PC-9 (cell line): Measurements from ENCODE around the gene C11orf86. TPM values are rescaled to one million over a fixed set of nuclear protein-coding genes. Genes with fewer than 3 reads are reported as not detected.

Source experiments
- BruUV-seq: library from RNA; stranded (reverse); fragments of 400-500 nt; replicated peaks from 2 replicates; lab custom pipeline; 2021; lab: Mats Ljungman, UMichigan
- CTCF ChIA-PET: fragments of 300-600 bp; sonication (Branson Sonifier 250); formaldehyde crosslinking; loops from one replicate; lab custom pipeline; 2022; ENCODE audit warnings: antibody characterized with exemption; lab: Charles Lee
- POLR2A ChIA-PET: fragments of 300-600 bp; sonication (Branson Sonifier 250); formaldehyde crosslinking; loops from one replicate; lab custom pipeline; 2022; ENCODE audit warnings: antibody characterized with exemption; ENCODE audit not compliant: unreplicated experiment; lab: Charles Lee
- DNase-seq, 2 experiments: peaks; one replicate each; pipeline versions ENCODE4 v3.0.0 to v3.0.0-alpha.2; 2015 to 2022; ENCODE audit warnings: mixed read lengths in 1 of 2
- H2AFZ ChIP-seq: fragments of 200-600 bp; sonication (generic); 2 replicates; pipeline ENCODE4 v1.8.1; 2017; ENCODE audit warnings: antibody characterized with exemption
- H3F3A ChIP-seq: fragments of 200-600 bp; sonication (generic); 2 replicates; pipeline ENCODE4 v1.8.1; 2017; ENCODE audit warnings: antibody characterized with exemption, mild to moderate bottlenecking, low read depth; ENCODE audit not compliant: insufficient read depth
- H3K27ac ChIP-seq: fragments of 200-600 bp; sonication (generic); 2 replicates; pipeline ENCODE4 v1.6.1; 2016; ENCODE audit warnings: mixed run types
- H3K27me3 ChIP-seq: fragments of 200-600 bp; sonication (generic); 2 replicates; pipeline ENCODE4 v1.6.1; 2016; ENCODE audit warnings: low read depth, mixed run types; ENCODE audit not compliant: insufficient read depth
- H3K36me3 ChIP-seq: fragments of 200-600 bp; sonication (generic); 2 replicates; pipeline ENCODE4 v1.6.1; 2016; ENCODE audit warnings: low read depth, mixed run types
- H3K4me1 ChIP-seq: fragments of 200-600 bp; sonication (generic); replicated peaks from 2 replicates; pipeline ENCODE4 v1.6.1; 2016; ENCODE audit warnings: mixed run types; ENCODE audit not compliant: insufficient read depth
- H3K4me2 ChIP-seq: fragments of 200-600 bp; sonication (generic); 2 replicates; pipeline ENCODE4 v1.6.1; 2017; ENCODE audit warnings: mixed run types
- H3K4me3 ChIP-seq: fragments of 200-600 bp; sonication (generic); 2 replicates; pipeline ENCODE4 v1.6.1; 2016; ENCODE audit warnings: mixed run types
- H3K79me2 ChIP-seq: fragments of 200-600 bp; sonication (generic); 2 replicates; pipeline ENCODE4 v1.6.1; 2017; ENCODE audit warnings: low read depth, mixed run types
- H3K9me2 ChIP-seq: fragments of 200-600 bp; sonication (generic); 2 replicates; pipeline ENCODE4 v1.8.1; 2017; ENCODE audit warnings: mild to moderate bottlenecking; ENCODE audit not compliant: insufficient read depth
- H3K9me3 ChIP-seq: fragments of 200-600 bp; sonication (generic); 2 replicates; pipeline ENCODE4 v1.8.1; 2016; ENCODE audit warnings: low read depth; ENCODE audit not compliant: insufficient read depth
- H4K20me1 ChIP-seq: fragments of 200-600 bp; sonication (generic); 2 replicates; pipeline ENCODE4 v1.8.1; 2017; ENCODE audit not compliant: insufficient read depth
- EZH2 ChIP-seq: fragments of 200-600 bp; sonication (generic); IDR thresholded peaks from 2 replicates; pipeline ENCODE4 v1.8.0; 2017; ENCODE audit warnings: antibody characterized with exemption, low read depth
- intact Hi-C: fragments of 100-400 bp; cut with micrococcal nuclease; formaldehyde crosslinking; loops from one replicate; pipeline ENCODE4 v1.10.0; 2022; ENCODE audit not compliant: unreplicated experiment
- total RNA-seq: library from RNA; stranded (reverse); gene quantifications from 2 replicates; pipeline ENCODE4 v1.2.3, GENCODE V29; 2021
- TF ChIP-seq, protein P1 (sequence below): fragments of 200-600 bp; sonication (generic); conservative IDR thresholded peaks from 2 replicates; pipeline ENCODE4 v1.6.1; 2017; ENCODE audit warnings: mixed run types, antibody characterized with exemption, mild to moderate bottlenecking, moderate library complexity

Gene C11orf86
- total RNA-seq, 1 experiment from 2014 or later: not detected

DNA sequence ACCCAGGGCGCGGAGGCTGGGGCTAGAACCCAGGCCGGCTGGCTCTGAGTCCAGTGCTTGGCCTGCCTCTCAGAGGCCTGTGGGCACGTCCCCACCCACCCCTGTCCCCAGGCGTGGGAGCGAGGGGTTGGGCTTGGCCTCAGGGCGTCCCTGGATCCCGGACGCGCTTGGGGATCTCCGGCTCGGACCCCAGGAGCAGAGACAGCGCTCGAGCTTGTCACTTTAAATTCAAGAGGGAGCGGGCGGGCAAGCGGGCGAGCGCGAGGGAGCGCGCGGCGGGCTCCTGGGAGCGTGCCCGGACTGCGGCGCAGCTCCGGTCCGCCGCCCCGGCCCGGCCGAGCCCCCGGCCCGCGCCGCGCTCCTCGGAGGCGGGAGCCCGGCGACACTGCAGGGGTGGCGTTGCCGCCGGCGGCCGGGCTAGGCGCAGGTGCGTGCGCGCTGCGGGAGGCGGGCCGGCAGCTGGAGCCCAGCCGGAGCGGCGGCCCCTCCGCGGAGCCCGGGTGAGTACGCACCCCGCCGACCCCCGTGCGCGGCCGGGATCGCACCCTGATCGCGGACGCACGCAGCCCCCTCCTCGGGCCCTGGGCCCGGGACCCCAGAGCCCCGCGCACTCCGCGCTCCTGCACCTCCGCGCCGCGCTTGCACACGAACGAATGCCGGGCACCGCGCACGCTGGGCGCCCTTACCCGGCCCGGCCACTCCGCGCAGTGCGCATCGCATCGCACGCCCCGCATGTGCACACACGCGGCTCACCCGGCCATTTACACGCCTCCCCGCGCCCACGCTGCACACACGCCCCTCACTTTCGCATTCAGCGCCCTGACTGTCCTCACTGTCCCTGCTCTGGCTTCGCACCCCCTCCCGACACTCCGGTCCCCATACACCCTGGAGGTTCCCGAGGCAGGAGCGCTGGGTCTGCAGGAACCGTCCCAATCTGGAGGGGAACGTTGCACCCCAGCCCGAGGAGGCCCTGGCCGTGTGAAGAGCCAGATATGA, 48.2 kb downstream of the C11orf86 start, which contains the start of gene SYT12:
TSS of gene SYT12 (plus strand) at position 174 of the 996 bp plus-strand sequence. CDS start 7,011 bp downstream, outside the sequence.
- peaks cover 50% of the 10 kb centered on the region for H3K4me1 ChIP-seq
- no peaks in the 10 kb centered on the region for H3K36me3 ChIP-seq
- H3K4me2 ChIP-seq: peak within 1 kb of the TSS; percentile 83
- peak in 1 of 2 experiments; percentile 52 for DNase-seq
- intact Hi-C loops: loop anchor here (1.0 to 2.0 kb wide), 2 partner anchors 32 to 176 kb away; no protein-coding TSS in a partner anchor
- peaks cover 5% of the 10 kb centered on the region; the same call in 1 of the 2 replicates for H3K79me2 ChIP-seq
- H3K4me3 ChIP-seq: peak within 1 kb of the TSS; percentile 80
- H3K9me3 ChIP-seq: no peaks in the 10 kb centered on the region
- TF ChIP-seq, protein P1, sequence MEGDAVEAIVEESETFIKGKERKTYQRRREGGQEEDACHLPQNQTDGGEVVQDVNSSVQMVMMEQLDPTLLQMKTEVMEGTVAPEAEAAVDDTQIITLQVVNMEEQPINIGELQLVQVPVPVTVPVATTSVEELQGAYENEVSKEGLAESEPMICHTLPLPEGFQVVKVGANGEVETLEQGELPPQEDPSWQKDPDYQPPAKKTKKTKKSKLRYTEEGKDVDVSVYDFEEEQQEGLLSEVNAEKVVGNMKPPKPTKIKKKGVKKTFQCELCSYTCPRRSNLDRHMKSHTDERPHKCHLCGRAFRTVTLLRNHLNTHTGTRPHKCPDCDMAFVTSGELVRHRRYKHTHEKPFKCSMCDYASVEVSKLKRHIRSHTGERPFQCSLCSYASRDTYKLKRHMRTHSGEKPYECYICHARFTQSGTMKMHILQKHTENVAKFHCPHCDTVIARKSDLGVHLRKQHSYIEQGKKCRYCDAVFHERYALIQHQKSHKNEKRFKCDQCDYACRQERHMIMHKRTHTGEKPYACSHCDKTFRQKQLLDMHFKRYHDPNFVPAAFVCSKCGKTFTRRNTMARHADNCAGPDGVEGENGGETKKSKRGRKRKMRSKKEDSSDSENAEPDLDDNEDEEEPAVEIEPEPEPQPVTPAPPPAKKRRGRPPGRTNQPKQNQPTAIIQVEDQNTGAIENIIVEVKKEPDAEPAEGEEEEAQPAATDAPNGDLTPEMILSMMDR: no peak
- no peak for TF ChIP-seq EZH2
- H4K20me1 ChIP-seq: no peaks in the 10 kb centered on the region
- H2AFZ ChIP-seq: peak within 1 kb of the TSS; percentile 95
- peak within 1 kb of the TSS; percentile 50 for H3K27ac ChIP-seq
- H3K9me2 ChIP-seq: no peaks in the 10 kb centered on the region
- no TSS peak for BruUV-seq
- no peaks in the 10 kb centered on the region for H3K27me3 ChIP-seq
- CTCF ChIA-PET: interaction anchor here (0.6 to 1.4 kb wide), 3 partner anchors 30 to 662 kb away, joined by 3 to 6 read pairs (median 3); no protein-coding TSS in a partner anchor
- POLR2A ChIA-PET: interaction anchor here (0.5 to 0.7 kb wide), 7 partner anchors 31 to 220 kb away, joined by 3 to 20 read pairs (median 6); no protein-coding TSS in a partner anchor
- H3F3A ChIP-seq: peaks cover 30% of the 10 kb centered on the region

GRCh38 chr11:67023957-67024353, 48.9 kb downstream of the C11orf86 start:
- Histone ChIP-seq H3K9me2 (no peaks in the 10 kb centered on the region), H3K4me1 (peaks cover 50% of the 10 kb centered on the region), H2AFZ (no peak overlapping the region), H3K9me3 (no peaks in the 10 kb centered on the region), H3K36me3 (no peaks in the 10 kb centered on the region), H3K27me3 (no peaks in the 10 kb centered on the region), H4K20me1 (no peaks in the 10 kb centered on the region), H3K27ac (no peak overlapping the region), H3K4me2 (peak overlapping the region; percentile 83), H3F3A (peaks cover 30% of the 10 kb centered on the region), H3K4me3 (peak overlapping the region; percentile 80), H3K79me2 (peaks cover 5% of the 10 kb centered on the region; the same call in 1 of the 2 replicates)
- CTCF ChIA-PET: no interaction called here
- TF ChIP-seq EZH2: no peak
- TF ChIP-seq, protein P1: no peak
- POLR2A ChIA-PET: interaction anchor here (0.6 kb wide), 3 partner anchors 31 to 139 kb away, joined by 3 to 20 read pairs (median 3); no protein-coding TSS in a partner anchor
- intact Hi-C loops: loop anchor here (2.0 kb wide), 1 partner anchor 177 kb away; no protein-coding TSS in a partner anchor
- no peak for DNase-seq
- no TSS peak for BruUV-seq

DNA sequence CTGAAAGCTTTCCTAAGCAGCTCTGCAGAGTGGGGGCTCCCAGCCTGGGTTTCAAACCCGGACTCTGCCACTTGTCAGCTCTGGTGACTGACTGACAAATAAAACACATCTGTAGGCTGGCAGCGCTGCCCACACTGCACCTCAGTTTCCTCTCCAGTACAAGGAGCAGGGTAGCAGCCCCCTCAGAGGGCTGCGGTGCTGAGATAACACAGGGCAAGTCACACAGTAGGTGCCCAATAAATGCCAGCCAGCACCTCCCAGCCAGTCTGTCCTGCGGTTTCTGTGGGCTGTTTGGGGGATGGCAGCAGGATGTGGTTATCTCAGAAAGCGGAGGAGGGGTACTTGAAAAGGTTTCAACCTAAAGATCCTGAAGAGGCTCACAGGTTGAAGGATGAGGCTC, 49.3 kb downstream of the C11orf86 start:
- BruUV-seq: no TSS peak
- CTCF ChIA-PET: no interaction called here
- peaks cover 50% of the 10 kb centered on the region for H3K4me1 ChIP-seq
- peak overlapping the region; percentile 80; the same call in 1 of the 2 replicates for H3K4me3 ChIP-seq
- H3K27ac ChIP-seq: no peak overlapping the region
- no peak for DNase-seq
- peaks cover 34% of the 10 kb centered on the region for H3F3A ChIP-seq
- no peaks in the 10 kb centered on the region for H3K27me3 ChIP-seq
- no peaks in the 10 kb centered on the region for H3K9me2 ChIP-seq
- H3K79me2 ChIP-seq: peaks cover 5% of the 10 kb centered on the region; the same call in 1 of the 2 replicates
- no peaks in the 10 kb centered on the region for H3K36me3 ChIP-seq
- POLR2A ChIA-PET: interaction anchor here (0.6 kb wide), 1 partner anchor 53 kb away, joined by 3 read pairs; no protein-coding TSS in a partner anchor
- intact Hi-C loops: no loop called here
- H2AFZ ChIP-seq: no peak overlapping the region
- TF ChIP-seq, protein P1: no peak
- TF ChIP-seq EZH2: no peak
- H4K20me1 ChIP-seq: no peaks in the 10 kb centered on the region
- peak overlapping the region; percentile 83 for H3K4me2 ChIP-seq
- H3K9me3 ChIP-seq: no peaks in the 10 kb centered on the region
